HCT116 (cell line): Measurements from ENCODE around the gene DDX52. TPM values are rescaled to one million over a fixed set of nuclear protein-coding genes. Genes with fewer than 3 reads are reported as not detected.

Experiments
- ATAC-seq: fragments of 200-7000 bp; cut with Tn5 transposase; 2 replicates; pipeline ENCODE4 v1.9.1; 2020; ENCODE audit warnings: mild to moderate bottlenecking, moderate library complexity
- BruUV-seq: library from RNA; stranded (reverse); fragments of 400-500 nt; replicated peaks from 2 replicates; lab custom pipeline; 2021; lab: Mats Ljungman, UMichigan
- CTCF ChIA-PET: fragments of 300-600 bp; sonication (Branson Sonifier 250); formaldehyde crosslinking; loops from one replicate; lab custom pipeline; 2021; ENCODE audit warnings: antibody characterized with exemption; lab: Charles Lee
- POLR2A ChIA-PET: fragments of 300-600, 350-600 bp; sonication (Branson Sonifier 250); formaldehyde crosslinking; loops from one replicate; lab custom pipeline; 2021; ENCODE audit warnings: antibody characterized with exemption; lab: Charles Lee
- RAD21 ChIA-PET, 2 experiments: fragments of 300-600 bp; sonication (Branson Sonifier 250); formaldehyde crosslinking; loops; one replicate each; lab custom pipeline; 2023; ENCODE audit warnings: low total read pairs in 2 of 2; ENCODE audit not compliant: uncharacterized antibody in 2 of 2, unreplicated experiment in 2 of 2, low non-redundant PET in 1 of 2; lab: Charles Lee
- DNase-seq: peaks from one replicate; pipeline ENCODE4 v3.0.0-alpha.2; 2010; ENCODE audit warnings: low read depth, low spot score
- H2AFZ ChIP-seq: fragments of 200-600 bp; shearing (Covaris generic), sonication (generic); 2 replicates; pipeline ENCODE4 v1.6.1; 2017; ENCODE audit warnings: low read depth, mixed run types, mixed read lengths, antibody characterized with exemption, low read length; ENCODE audit not compliant: poor library complexity, severe bottlenecking
- H3K27ac ChIP-seq: 2 replicates; pipeline ENCODE4 v1.5.1; 2012; ENCODE audit warnings: low read depth, low read length
- H3K27me3 ChIP-seq: fragments of 200-600 bp; sonication (generic); 2 replicates; pipeline ENCODE4 v1.6.1; 2016; ENCODE audit warnings: mixed run types, low read length, mixed read lengths; ENCODE audit not compliant: insufficient read depth
- H3K36me3 ChIP-seq, 2 experiments: fragments of 200-500 bp in 1 of 2; fragments of 200-600 bp in 1 of 2; sonication (Bioruptor generic) in 1 of 2; sonication (generic) in 1 of 2; 2 replicates each; pipeline versions ENCODE4 v1.5.1 to v1.6.1; 2014 to 2016; ENCODE audit warnings: low read length in 2 of 2, inconsistent platforms in 1 of 2, mixed read lengths in 1 of 2, mixed run types in 1 of 2; ENCODE audit not compliant: insufficient read depth in 2 of 2, control insufficient read depth in 1 of 2
- H3K4me1 ChIP-seq, 2 experiments: fragments of 200-600 bp in 1 of 2; sonication (generic) in 1 of 2; 2 replicates each; pipeline versions ENCODE4 v1.5.1 to v1.6.1; 2012 to 2017; ENCODE audit warnings: low read length in 2 of 2, inconsistent platforms in 1 of 2, mild to moderate bottlenecking in 1 of 2, mixed read lengths in 1 of 2, mixed run types in 1 of 2, moderate library complexity in 1 of 2; ENCODE audit not compliant: insufficient read depth in 2 of 2, control insufficient read depth in 1 of 2
- H3K4me2 ChIP-seq: fragments of 200-600 bp; sonication (generic); 2 replicates; pipeline ENCODE4 v1.6.1; 2017; ENCODE audit warnings: mixed run types, low read length, mixed read lengths
- H3K4me3 ChIP-seq, 2 experiments: fragments of 200-600 bp in 1 of 2; sonication (generic) in 1 of 2; replicated peaks in 1 of 2; 2 replicates each; pipeline ENCODE4 v1.5.1; 2011 to 2016; ENCODE audit warnings: low read length in 2 of 2, control low read depth in 1 of 2, low read depth in 1 of 2, mild to moderate bottlenecking in 1 of 2, mixed read lengths in 1 of 2, mixed run types in 1 of 2
- H3K79me2 ChIP-seq: fragments of 200-600 bp; sonication (generic); 2 replicates; pipeline ENCODE4 v1.6.1; 2017; ENCODE audit warnings: mild to moderate bottlenecking, mixed run types, low read length, moderate library complexity, mixed read lengths; ENCODE audit not compliant: insufficient read depth
- H3K9ac ChIP-seq: fragments of 200-600 bp; sonication (generic); 2 replicates; pipeline ENCODE4 v1.6.1; 2016; ENCODE audit warnings: low read length, mixed read lengths
- H3K9me2 ChIP-seq: fragments of 200-600 bp; sonication (generic), shearing (Covaris generic); 2 replicates; pipeline ENCODE4 v1.6.1; 2017; ENCODE audit warnings: mixed run types, mild to moderate bottlenecking, moderate library complexity; ENCODE audit not compliant: insufficient read depth
- H3K9me3 ChIP-seq, 2 experiments: fragments of 200-500 bp in 1 of 2; fragments of 200-600 bp in 1 of 2; sonication (Bioruptor generic) in 1 of 2; sonication (generic) in 1 of 2; 2 replicates each; pipeline ENCODE4 v1.6.1; 2014 to 2017; ENCODE audit warnings: low read length in 2 of 2, mixed read lengths in 2 of 2, inconsistent platforms in 1 of 2, low read depth in 1 of 2, mild to moderate bottlenecking in 1 of 2, mixed run types in 1 of 2, moderate library complexity in 1 of 2; ENCODE audit not compliant: control insufficient read depth in 1 of 2, insufficient read depth in 1 of 2
- H4K20me1 ChIP-seq: fragments of 200-600 bp; sonication (generic), shearing (Covaris generic); 2 replicates; pipeline ENCODE4 v1.6.1; 2017; ENCODE audit warnings: mixed run types, mild to moderate bottlenecking, moderate library complexity; ENCODE audit not compliant: insufficient read depth
- CBX3 ChIP-seq: IDR thresholded peaks from 2 replicates; pipeline ENCODE4 v1.6.1; 2012; ENCODE audit warnings: low read depth
- CTCF ChIP-seq, 3 experiments: fragments of 200-600 bp in 1 of 3; sonication (generic) in 1 of 3; IDR thresholded peaks in 2 of 3; conservative IDR thresholded peaks in 1 of 3; 2 replicates each; pipeline ENCODE4 v1.5.1; 2012 to 2017; ENCODE audit warnings: low read depth in 2 of 3, low read length in 2 of 3, antibody characterized with exemption in 1 of 3, borderline replicate concordance in 1 of 3, control low read depth in 1 of 3, mild to moderate bottlenecking in 1 of 3, mixed read lengths in 1 of 3, mixed run types in 1 of 3, moderate library complexity in 1 of 3; ENCODE audit not compliant: insufficient read depth in 1 of 3
- FOSL1 ChIP-seq: IDR thresholded peaks from 2 replicates; pipeline ENCODE4 v1.6.1; 2012; ENCODE audit warnings: low read depth
- MAX ChIP-seq: IDR thresholded peaks from 2 replicates; pipeline ENCODE4 v1.6.1; 2012
- POLR2AphosphoS5 ChIP-seq: IDR thresholded peaks from 2 replicates; pipeline ENCODE4 v1.6.1; 2011; ENCODE audit warnings: mild to moderate bottlenecking, low read depth, low read length, moderate library complexity
- RAD21 ChIP-seq: IDR thresholded peaks from 2 replicates; pipeline ENCODE4 v1.6.1; 2012; ENCODE audit warnings: low read depth, mild to moderate bottlenecking
- SIN3A ChIP-seq: IDR thresholded peaks from 2 replicates; pipeline ENCODE4 v1.6.1; 2012; ENCODE audit warnings: low read depth
- SRF ChIP-seq: IDR thresholded peaks from 2 replicates; pipeline ENCODE4 v1.6.1; 2012; ENCODE audit warnings: low read depth
- ZFX ChIP-seq: fragments of 450-650 bp; IDR thresholded peaks from 2 replicates; pipeline ENCODE4 v1.6.1; 2017
- intact Hi-C: fragments of 100-400 bp; cut with micrococcal nuclease; formaldehyde crosslinking; loops from 2 replicates; pipeline ENCODE4 v1.10.0; 2022
- total RNA-seq: library from RNA; stranded (reverse); gene quantifications from one replicate; pipeline ENCODE4 v1.2.1, GENCODE V29; 2021; ENCODE audit not compliant: unreplicated experiment
- TF ChIP-seq, protein P1 (sequence below): IDR thresholded peaks from 2 replicates; pipeline ENCODE4 v1.6.1; 2011; ENCODE audit warnings: mild to moderate bottlenecking, low read length, moderate library complexity; ENCODE audit not compliant: insufficient replicate concordance; ENCODE audit errors: extremely low read depth

The DDX52 gene
- total RNA-seq, 1 experiment from 2014 or later, result 45.4 TPM

DNA sequence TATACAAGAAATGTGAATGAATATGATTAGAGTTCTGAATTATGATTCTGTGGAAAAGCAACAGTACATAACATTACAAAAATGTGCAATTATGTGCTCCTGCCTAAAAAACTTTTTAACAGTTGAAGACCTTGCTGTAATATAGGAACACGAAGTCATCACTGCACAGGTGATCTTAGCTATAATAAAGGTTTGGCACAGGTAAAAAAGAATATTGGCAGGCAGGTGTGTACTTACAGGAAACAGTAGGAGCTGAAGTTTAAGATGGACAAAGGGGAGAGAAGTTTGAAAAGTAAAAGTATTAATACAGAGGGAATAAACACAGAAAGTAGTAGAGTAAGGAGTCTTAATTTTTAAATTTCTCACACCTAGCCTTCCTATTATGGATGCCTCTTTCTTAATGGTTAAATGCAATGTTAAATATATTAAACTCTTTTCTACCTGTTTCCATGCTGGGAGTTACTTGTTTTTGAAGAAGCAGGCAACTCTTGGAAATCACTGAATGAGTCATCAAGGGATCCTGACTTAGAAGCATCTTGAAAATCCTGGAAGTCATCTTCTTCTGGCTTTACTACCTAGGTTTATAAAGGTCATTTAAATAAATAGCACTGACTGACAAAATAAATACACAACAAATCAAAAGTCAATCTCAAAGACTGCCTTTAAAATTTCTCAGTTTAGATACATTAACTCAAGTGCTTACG lies 74.7 kb downstream of the DDX52 start:
- no TSS peak for BruUV-seq
- CTCF ChIA-PET, result interaction anchor here (2.4 kb wide), 1 partner anchor 40 kb away, joined by 19 read pairs; no protein-coding TSS in a partner anchor
- no peaks in the 10 kb centered on the region for H4K20me1 ChIP-seq
- RAD21 ChIA-PET, result interaction anchor here in 1 of 2 experiments (0.5 kb wide), 1 partner anchor 277 kb away, joined by 5 read pairs; no protein-coding TSS in a partner anchor
- H3K36me3 ChIP-seq, result peaks cover 13 to 26% of the 10 kb centered on the region in 2 experiments; a peak in 3 of 4 replicates
- intact Hi-C loops, result no loop called here
- H3K4me2 ChIP-seq, result no peak overlapping the region
- TF ChIP-seq POLR2AphosphoS5 (no peak), ZFX (no peak), RAD21 (no peak), SRF (no peak), CBX3 (no peak), MAX (no peak), FOSL1 (no peak), CTCF (IDR thresholded peaks at IDR 0.05 in 2 of 3, conservative IDR thresholded peaks at IDR 0.05 in 1 of 3; ENCODE audit: borderline replicate concordance in 1 of 3, insufficient read depth in 1 of 3, low read depth in 2 of 3, low read length in 2 of 3) (no peak), SIN3A (no peak)
- TF ChIP-seq, protein P1, sequence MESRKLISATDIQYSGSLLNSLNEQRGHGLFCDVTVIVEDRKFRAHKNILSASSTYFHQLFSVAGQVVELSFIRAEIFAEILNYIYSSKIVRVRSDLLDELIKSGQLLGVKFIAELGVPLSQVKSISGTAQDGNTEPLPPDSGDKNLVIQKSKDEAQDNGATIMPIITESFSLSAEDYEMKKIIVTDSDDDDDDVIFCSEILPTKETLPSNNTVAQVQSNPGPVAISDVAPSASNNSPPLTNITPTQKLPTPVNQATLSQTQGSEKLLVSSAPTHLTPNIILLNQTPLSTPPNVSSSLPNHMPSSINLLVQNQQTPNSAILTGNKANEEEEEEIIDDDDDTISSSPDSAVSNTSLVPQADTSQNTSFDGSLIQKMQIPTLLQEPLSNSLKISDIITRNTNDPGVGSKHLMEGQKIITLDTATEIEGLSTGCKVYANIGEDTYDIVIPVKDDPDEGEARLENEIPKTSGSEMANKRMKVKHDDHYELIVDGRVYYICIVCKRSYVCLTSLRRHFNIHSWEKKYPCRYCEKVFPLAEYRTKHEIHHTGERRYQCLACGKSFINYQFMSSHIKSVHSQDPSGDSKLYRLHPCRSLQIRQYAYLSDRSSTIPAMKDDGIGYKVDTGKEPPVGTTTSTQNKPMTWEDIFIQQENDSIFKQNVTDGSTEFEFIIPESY, result no peak
- H3K9me3 ChIP-seq, result no peaks in the 10 kb centered on the region
- no peaks in the 10 kb centered on the region for H3K27me3 ChIP-seq
- H3K79me2 ChIP-seq, result no peaks in the 10 kb centered on the region
- no peak for ATAC-seq
- no peaks in the 10 kb centered on the region for H3K9me2 ChIP-seq
- H3K4me1 ChIP-seq, result peaks cover 0 to 6% of the 10 kb centered on the region in 2 experiments; a peak in 1 of 4 replicates
- H2AFZ ChIP-seq, result no peak overlapping the region
- no peak overlapping the region for H3K27ac ChIP-seq
- no peak for DNase-seq
- POLR2A ChIA-PET, result no interaction called here
- H3K4me3 ChIP-seq, result no peak overlapping the region
- no peak overlapping the region for H3K9ac ChIP-seq
